Esophagus (tissue), 2 donors: ENCODE results near the gene ARRDC3. TPM values are rescaled to one million over a fixed set of nuclear protein-coding genes. Genes with fewer than 3 reads are reported as not detected.
"Not testable (repeated sequence)": the region's sequence is repeated elsewhere in the genome, so short reads cannot be mapped to it uniquely, and the experiment has no call there.

ENCODE experiments used
- H3K27ac ChIP-seq, 2 donors: one replicate each; pipeline ENCODE4 v1.5.1; 2013; ENCODE audit warnings: low read depth in 2 of 2, mild to moderate bottlenecking in 2 of 2, inconsistent platforms in 1 of 2, low read length in 1 of 2, moderate library complexity in 1 of 2
- H3K27me3 ChIP-seq, 2 donors: one replicate each; pipeline ENCODE4 v1.6.1; 2013; ENCODE audit warnings: low read length in 2 of 2, control low read depth in 1 of 2, mild to moderate bottlenecking in 1 of 2; ENCODE audit not compliant: insufficient read depth in 2 of 2, control insufficient read depth in 1 of 2
- H3K36me3 ChIP-seq, 2 donors: one replicate each; pipeline ENCODE4 v1.6.1; 2013; ENCODE audit warnings: low read length in 1 of 2; ENCODE audit not compliant: control insufficient read depth in 2 of 2, insufficient read depth in 2 of 2
- H3K4me1 ChIP-seq, 2 donors: one replicate each; pipeline ENCODE4 v1.6.1; 2013; ENCODE audit warnings: low read length in 1 of 2; ENCODE audit not compliant: control insufficient read depth in 2 of 2, insufficient read depth in 2 of 2
- H3K4me3 ChIP-seq, 2 donors: one replicate each; pipeline ENCODE4 v1.5.1; 2013; ENCODE audit warnings: low read length in 2 of 2, mild to moderate bottlenecking in 2 of 2, low read depth in 1 of 2, moderate library complexity in 1 of 2
- H3K9me3 ChIP-seq, 2 donors: one replicate each; pipeline ENCODE4 v1.6.1; 2013; ENCODE audit warnings: mild to moderate bottlenecking in 2 of 2, low read depth in 1 of 2, low read length in 1 of 2, moderate library complexity in 1 of 2; ENCODE audit not compliant: control insufficient read depth in 2 of 2, insufficient read depth in 1 of 2
- WGBS, 2 donors: extraction: QIAGEN DNeasy Blood & Tissue Kit; methylation state at CpG; one replicate each; pipeline ENCODE4 v1.1.7; 2013; 5-methylcytosine and 5-hydroxymethylcytosine counted together
- polyA plus RNA-seq, 2 donors: library from polyadenylated mRNA; stranded (reverse); fragments of 200-250 nt; gene quantifications; one replicate each; pipeline ENCODE4 v1.2.3, GENCODE V29; 2013
- donor health status: healthy with polysubstance abuse.
- donor health status: Bipolar disorder and iron deficiency.

ARRDC3 gene
- polyA plus RNA-seq, 2 donors: 17.4 to 26.6 TPM

DNA sequence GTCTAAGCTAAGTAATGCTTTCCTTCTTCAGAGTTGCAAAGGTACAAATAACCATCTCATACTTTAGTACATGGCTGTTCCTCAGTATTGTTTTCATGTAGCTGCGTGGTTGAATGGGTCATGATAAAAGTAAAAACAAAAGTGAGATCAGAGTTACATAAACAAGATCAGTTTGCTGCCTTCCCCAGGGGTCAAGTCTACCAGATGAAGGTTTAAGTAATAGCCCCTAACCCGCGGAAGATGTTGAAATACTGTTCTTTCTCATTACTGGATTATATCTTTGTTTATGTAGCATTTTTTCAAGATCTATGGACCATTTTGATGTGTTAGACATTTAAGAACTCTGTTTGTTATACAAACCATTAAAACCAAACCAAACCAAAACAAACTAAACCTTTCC is 34.1 kb upstream of the ARRDC3 start:
- 64 to 74% methylated on average over 3 of the region's 3 CpGs for WGBS, 2 donors
- no peaks in the 10 kb centered on the region for H3K4me1 ChIP-seq
- H3K4me3 ChIP-seq: no peak overlapping the region
- H3K36me3 ChIP-seq: no peaks in the 10 kb centered on the region
- no peak overlapping the region for H3K27ac ChIP-seq
- H3K27me3 ChIP-seq: no peaks in the 10 kb centered on the region
- no peaks in the 10 kb centered on the region for H3K9me3 ChIP-seq

DNA sequence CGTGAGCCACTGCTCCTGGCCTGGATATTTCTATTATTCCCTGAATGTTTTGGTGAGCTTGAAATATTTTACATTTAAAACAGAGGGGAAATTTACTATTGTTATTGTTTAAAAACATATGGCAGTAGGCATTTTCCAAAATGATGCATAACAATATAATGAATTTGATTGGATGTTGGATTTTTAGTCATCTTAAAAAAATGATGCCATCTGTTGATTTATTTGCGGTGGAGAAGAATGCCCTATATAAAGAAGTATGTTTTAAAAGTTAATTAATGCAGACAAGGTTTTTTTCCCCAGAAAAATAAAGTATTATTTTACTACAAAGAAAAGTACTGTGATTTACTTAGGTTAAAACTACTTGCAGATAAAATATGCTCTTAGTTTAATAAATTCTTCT is 33.4 kb upstream of the ARRDC3 start:
- H3K4me1 ChIP-seq: no peaks in the 10 kb centered on the region
- no peaks in the 10 kb centered on the region for H3K36me3 ChIP-seq
- H3K4me3 ChIP-seq: no peak overlapping the region
- H3K9me3 ChIP-seq: no peaks in the 10 kb centered on the region
- 88 to 90% methylated on average over 2 of the region's 2 CpGs for WGBS, 2 donors
- H3K27ac ChIP-seq: no peak overlapping the region
- H3K27me3 ChIP-seq: no peaks in the 10 kb centered on the region

DNA sequence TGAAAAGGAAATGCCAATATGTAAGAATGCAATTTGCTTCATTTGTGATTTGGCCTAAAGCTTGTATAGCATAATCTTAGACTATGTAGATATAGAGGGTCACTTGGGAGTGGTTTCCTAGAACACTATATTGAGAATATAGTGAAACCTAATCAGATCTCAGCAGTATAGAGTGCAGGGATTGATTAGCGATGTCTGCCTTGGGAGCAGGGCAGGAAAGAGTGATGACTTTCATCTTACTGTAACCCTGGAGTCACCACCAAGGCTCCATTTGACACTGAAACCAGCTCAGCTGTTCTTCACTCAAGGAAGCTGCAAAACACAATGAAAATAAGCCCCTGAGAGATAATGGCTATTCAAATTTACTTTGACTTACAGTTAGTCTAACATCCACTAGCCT is 26.2 kb upstream of the ARRDC3 start:
- Histone ChIP-seq H3K4me3 (no peak overlapping the region), H3K9me3 (no peaks in the 10 kb centered on the region), H3K27ac (no peak overlapping the region), H3K4me1 (no peaks in the 10 kb centered on the region), H3K36me3 (no peaks in the 10 kb centered on the region), H3K27me3 (no peaks in the 10 kb centered on the region)
- WGBS, 2 donors: 97 to 100% methylated on average over 1 of the region's 1 CpG

DNA sequence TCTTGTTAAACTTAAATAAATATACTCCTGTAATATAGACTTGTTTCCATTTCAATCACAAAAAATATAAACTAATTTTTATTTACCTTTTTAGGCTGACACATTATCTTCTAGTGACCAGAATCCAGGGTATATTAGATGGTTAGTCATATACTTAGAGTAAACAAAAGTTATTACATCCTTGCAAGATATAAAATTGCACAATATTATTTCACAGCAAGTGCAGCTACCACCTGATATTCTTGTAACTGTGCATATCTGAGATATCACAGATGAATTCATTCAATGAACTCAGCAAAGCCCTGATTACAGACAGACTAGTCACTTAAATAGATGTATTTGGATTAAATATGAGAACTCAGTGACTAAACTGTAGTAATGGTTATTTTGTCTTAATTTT is 25.6 kb upstream of the ARRDC3 start:
- no peak overlapping the region for H3K4me3 ChIP-seq
- no peaks in the 10 kb centered on the region for H3K36me3 ChIP-seq
- no peak overlapping the region for H3K27ac ChIP-seq

DNA sequence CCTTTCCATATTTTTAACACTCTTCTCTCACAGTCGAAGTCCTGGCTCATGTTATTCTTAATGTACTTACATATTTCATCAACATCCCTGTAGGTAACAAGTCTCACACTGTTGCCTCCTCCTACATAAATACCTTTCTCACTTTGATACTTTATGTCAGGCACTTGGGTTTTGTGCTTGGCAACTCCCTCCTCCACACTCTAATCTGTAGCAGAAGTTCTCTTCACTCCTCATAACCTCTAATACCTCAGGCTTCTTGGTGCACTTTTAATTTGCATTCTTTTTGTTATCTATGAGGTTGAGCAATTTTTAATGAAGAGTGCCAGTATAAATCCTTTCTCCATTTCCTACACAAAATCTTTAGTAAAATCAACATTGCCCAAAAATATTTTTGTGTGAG is 24.1 kb upstream of the ARRDC3 start:
- Histone ChIP-seq H3K4me3 (no peak overlapping the region), H3K27me3 (no peaks in the 10 kb centered on the region), H3K27ac (no peak overlapping the region), H3K9me3 (no peaks in the 10 kb centered on the region), H3K4me1 (no peaks in the 10 kb centered on the region), H3K36me3 (no peaks in the 10 kb centered on the region)
- 84 to 90% methylated on average over 1 of the region's 1 CpG for WGBS, 2 donors

More for the DNA sequence above, 25.6 kb upstream of the ARRDC3 start:
- H3K27me3 ChIP-seq: no peaks in the 10 kb centered on the region
- no peaks in the 10 kb centered on the region for H3K4me1 ChIP-seq
- no peaks in the 10 kb centered on the region for H3K9me3 ChIP-seq

DNA sequence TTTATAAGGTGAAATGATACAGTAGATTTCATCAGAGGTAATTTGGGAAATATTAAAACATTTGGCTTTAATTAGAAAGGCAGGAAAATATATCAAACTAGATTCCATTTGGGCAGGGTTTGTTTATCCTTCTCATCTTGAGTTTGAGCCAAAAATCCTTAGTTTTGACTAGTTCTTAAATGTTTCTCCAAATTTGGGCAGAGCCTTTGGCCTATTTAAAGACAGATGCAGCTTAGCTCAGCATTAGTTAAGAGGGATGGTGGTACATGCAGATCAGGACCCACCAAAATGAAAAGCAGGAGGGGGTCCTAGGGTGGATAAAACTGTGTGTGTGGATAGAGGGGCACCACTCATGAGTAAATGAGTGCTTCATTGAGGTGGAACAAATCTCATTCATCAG is 20.3 kb upstream of the ARRDC3 start:
- Histone ChIP-seq H3K27me3 (no peaks in the 10 kb centered on the region), H3K4me3 (no peak overlapping the region), H3K4me1 (no peaks in the 10 kb centered on the region), H3K36me3 (no peaks in the 10 kb centered on the region), H3K9me3 (no peaks in the 10 kb centered on the region), H3K27ac (no peak overlapping the region)

DNA sequence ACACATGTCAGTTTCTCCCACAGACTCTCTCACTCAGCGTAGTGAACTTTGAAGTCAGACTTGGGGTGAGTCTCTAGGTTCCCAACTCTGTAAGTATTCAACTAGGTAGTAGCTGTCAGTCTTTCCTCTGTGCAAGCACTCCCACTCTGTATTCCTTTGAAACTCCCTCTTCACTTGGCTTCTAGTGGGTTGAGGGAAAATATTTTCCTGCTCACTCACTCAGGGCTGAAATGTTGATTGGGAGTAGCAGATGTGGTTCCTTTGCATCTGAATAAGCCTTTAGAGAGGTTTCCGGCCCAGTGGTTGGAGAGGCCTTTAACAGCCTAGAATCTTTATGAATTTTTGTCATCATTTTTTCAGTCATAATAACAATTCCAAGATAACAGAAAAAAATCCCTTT is 18.1 kb upstream of the ARRDC3 start:
- no peaks in the 10 kb centered on the region for H3K9me3 ChIP-seq
- H3K27me3 ChIP-seq: no peaks in the 10 kb centered on the region
- WGBS, 2 donors: 93% methylated on average over 2 of the region's 2 CpGs
- H3K27ac ChIP-seq: no peak overlapping the region
- H3K4me1 ChIP-seq: no peaks in the 10 kb centered on the region
- no peaks in the 10 kb centered on the region for H3K36me3 ChIP-seq
- no peak overlapping the region for H3K4me3 ChIP-seq

DNA sequence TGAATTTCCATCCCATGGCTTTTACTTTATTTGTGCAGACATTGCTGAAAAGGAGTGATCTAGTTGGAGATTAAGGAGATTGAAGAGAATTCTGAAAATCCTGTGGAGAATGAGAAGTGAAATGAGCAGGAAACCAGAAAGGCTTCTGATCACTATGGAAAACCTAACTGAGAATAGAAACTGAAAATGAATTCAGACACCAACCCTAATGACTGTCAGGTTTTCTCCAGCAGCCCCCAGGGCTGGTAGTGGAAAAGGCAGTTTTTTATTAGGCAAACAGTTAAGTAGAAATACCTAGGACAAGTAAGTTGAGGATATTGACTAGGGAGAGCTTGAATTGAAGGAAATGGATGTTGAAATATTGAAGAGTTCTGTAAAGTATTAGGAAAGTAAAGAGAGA is 14.7 kb upstream of the ARRDC3 start:
- Histone ChIP-seq H3K9me3 (no peaks in the 10 kb centered on the region), H3K4me1 (no peaks in the 10 kb centered on the region), H3K4me3 (no peak overlapping the region), H3K27ac (no peak overlapping the region), H3K27me3 (no peaks in the 10 kb centered on the region), H3K36me3 (no peaks in the 10 kb centered on the region)

DNA sequence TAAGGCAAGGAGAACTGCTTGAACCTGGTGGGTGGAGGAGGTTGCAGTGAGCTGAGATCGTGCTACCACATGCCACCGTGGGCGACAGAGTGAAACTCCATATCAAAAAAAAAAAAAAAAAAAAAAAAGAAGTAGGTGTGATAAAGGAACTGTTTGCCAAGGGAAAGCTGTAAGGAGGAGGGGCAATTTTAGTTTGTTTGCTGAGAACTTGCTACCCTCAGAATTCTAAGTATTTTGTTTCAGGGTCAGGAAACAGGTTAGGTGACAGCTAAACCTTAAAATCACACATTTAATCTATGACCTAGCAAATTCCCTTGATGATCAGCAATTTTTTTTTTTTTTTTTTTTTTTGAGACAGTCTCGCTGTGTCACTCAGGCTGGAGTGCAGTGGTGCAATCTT is 7.2 kb upstream of the ARRDC3 start:
- H3K4me3 ChIP-seq: no peak overlapping the region
- no peaks in the 10 kb centered on the region for H3K27me3 ChIP-seq
- H3K4me1 ChIP-seq: no peaks in the 10 kb centered on the region
- no peak overlapping the region for H3K27ac ChIP-seq
- H3K36me3 ChIP-seq: no peaks in the 10 kb centered on the region
- WGBS, 2 donors: 46 to 58% methylated on average over 4 of the region's 4 CpGs
- no peaks in the 10 kb centered on the region for H3K9me3 ChIP-seq

DNA sequence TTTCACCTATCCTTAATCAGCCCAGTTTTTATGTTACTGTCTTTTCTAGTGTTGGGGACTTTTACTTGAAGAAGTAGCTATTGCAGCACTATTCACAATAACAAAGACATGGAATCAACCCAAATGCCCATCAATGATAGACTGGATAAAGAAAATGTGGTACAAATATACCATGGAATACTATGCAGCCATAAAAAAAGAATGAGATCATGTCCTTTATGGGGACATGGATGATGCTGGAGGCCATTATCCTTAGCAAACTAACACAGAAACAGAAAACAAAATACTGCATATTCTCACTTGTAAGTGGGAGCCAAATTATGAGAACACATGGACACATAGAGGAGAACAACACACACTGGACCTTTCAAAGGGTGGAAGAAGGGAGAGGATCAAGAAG is 6.4 kb upstream of the ARRDC3 start:
- not testable (repeated sequence) for H3K9me3 ChIP-seq, H3K27ac ChIP-seq

More for the DNA sequence above, 6.4 kb upstream of the ARRDC3 start:
- not testable (repeated sequence) for H3K4me1 ChIP-seq, H3K4me3 ChIP-seq, H3K27me3 ChIP-seq, H3K36me3 ChIP-seq
